ENCODE data around the gene MRAP. TPM values are rescaled to one million over a fixed set of nuclear protein-coding genes. Genes with fewer than 3 reads are reported as not detected.

Gene MRAP
- total and polyA plus RNA-seq, 8 donors: 0.30 to 0.55 TPM; not detected in 6

DNA sequence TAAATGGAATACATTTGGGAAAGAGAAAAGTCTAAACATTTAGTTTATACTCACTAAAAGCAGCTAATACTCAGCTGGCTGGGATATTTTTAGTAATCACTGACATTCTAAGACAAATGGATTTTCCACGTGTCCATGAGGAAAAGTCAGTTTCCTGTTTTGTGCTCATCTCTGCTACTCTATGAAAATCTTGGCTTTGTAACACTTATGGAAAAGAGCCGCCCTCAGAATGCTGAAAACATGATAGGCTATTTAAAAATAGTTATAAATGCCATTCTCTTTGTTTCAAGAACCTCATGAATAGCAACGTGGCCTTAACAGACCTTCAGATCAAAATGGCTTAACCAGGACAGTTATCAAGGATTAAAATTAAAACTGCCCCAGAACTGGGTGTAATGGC lies 29.9 kb downstream of the MRAP start:
- Histone ChIP-seq H3K27me3 (no peaks in the 10 kb centered on the region), H3K4me3 (no peak overlapping the region), H3K36me3 (peaks cover 30 to 82% (median 72%) of the 10 kb centered on the region in 4 donors), H3K4me1 (peaks cover 0 to 24% (median 11%) of the 10 kb centered on the region in 4 donors), H3K27ac (peak overlapping the region; percentile 13 to 82 (median 42)), H3K9me3 (no peaks in the 10 kb centered on the region)
- intact Hi-C loops (cut with DNase I; ENCODE audit: low total_unique reads): no loop called here
- DNase-seq: peak in 1 of 2 donors; percentile 75
- 56 to 78% (median 62%) methylated on average over 3 of the region's 3 CpGs for whole genome bisulfite sequencing, 5 donors
- peak in 1 of 3 donors; percentile 35 for TF ChIP-seq POLR2AphosphoS5 (IDR thresholded peaks at IDR 0.05)
- no peak for TF ChIP-seq EP300 (IDR thresholded peaks at IDR 0.05)

- TF ChIP-seq POLR2AphosphoS5 (IDR thresholded peaks at IDR 0.05) (peak in 2 of 3 donors; percentile 45 to 54), CTCF (IDR thresholded peaks at IDR 0.05) (no peak)
- Histone ChIP-seq H3K4me3 (no peak overlapping the region), H3K36me3 (peaks cover 30 to 82% (median 72%) of the 10 kb centered on the region in 4 donors), H3K27ac (peak overlapping the region in 3 of 5 donors; percentile 42 to 82 (median 69)), H3K4me1 (peaks cover 0 to 24% (median 11%) of the 10 kb centered on the region in 4 donors), H3K9me3 (no peaks in the 10 kb centered on the region), H3K27me3 (no peaks in the 10 kb centered on the region)
- DNase-seq: peak in 1 of 2 donors; percentile 81
- intact Hi-C loops (cut with DNase I; ENCODE audit: low total_unique reads): no loop called here
- 51 to 84% (median 80%) methylated on average over 2 of the region's 2 CpGs for WGBS, 5 donors
Observed at GRCh38 chr21:32329331-32329730, 30.7 kb downstream of the MRAP start.

- intact Hi-C loops (cut with DNase I; ENCODE audit: low total_unique reads): no loop called here
- WGBS, 5 donors: 77 to 93% (median 85%) methylated on average over 3 of the region's 3 CpGs
- no peak for TF ChIP-seq EP300 (IDR thresholded peaks at IDR 0.05)
- no peak for TF ChIP-seq POLR2A (IDR thresholded peaks at IDR 0.05)
- TF ChIP-seq CTCF (IDR thresholded peaks at IDR 0.05): no peak
- no peak for TF ChIP-seq POLR2AphosphoS5 (IDR thresholded peaks at IDR 0.05)
- no peak overlapping the region for H3K4me3 ChIP-seq
- DNase-seq: peak in 1 of 2 donors; percentile 34
- H3K27ac ChIP-seq: peak overlapping the region in 2 of 5 donors; percentile 69 to 82
- peaks cover 30 to 82% (median 72%) of the 10 kb centered on the region in 4 donors for H3K36me3 ChIP-seq
- H3K4me1 ChIP-seq: peaks cover 0 to 24% (median 11%) of the 10 kb centered on the region in 4 donors
- H3K9me3 ChIP-seq: no peaks in the 10 kb centered on the region
- H3K27me3 ChIP-seq: no peaks in the 10 kb centered on the region
Observed at GRCh38 chr21:32329776-32330175, 31.1 kb downstream of the MRAP start.

DNA sequence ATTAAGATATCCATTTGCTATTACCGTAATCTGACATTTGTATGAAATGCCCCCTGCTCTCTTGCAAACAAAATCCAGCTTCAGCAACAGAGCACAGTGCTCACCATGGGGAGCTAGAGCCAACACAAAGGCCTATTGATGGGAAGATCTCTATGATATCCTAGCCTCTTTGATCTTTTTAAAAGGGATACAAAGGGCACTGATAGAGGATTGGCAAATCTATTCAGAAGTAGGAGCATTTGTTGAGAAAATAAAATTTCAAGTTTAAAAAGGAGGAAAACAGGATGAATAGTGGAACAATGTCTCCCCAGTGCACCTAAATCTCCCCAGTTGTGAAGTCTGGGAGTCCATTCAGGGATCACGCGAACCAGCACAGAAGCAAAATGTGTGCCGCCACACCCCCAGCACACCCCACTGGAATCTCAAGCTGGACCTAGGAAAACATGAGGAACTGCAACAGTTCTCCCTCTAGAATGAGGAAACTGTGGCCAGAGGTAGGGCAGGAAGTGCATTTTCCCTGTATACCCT lies 32.2 kb downstream of the MRAP start:
- TF ChIP-seq POLR2AphosphoS5 (IDR thresholded peaks at IDR 0.05): no peak
- no peak for TF ChIP-seq CTCF (IDR thresholded peaks at IDR 0.05)
- no peak for TF ChIP-seq EP300 (IDR thresholded peaks at IDR 0.05)
- no peak for TF ChIP-seq POLR2A (IDR thresholded peaks at IDR 0.05)
- no peak overlapping the region for H3K27ac ChIP-seq
- no peaks in the 10 kb centered on the region for H3K27me3 ChIP-seq
- H3K4me1 ChIP-seq: peaks cover 0 to 24% (median 11%) of the 10 kb centered on the region in 4 donors
- intact Hi-C loops (cut with DNase I; ENCODE audit: low total_unique reads): no loop called here
- peaks cover 35 to 82% (median 72%) of the 10 kb centered on the region in 4 donors for H3K36me3 ChIP-seq
- no peak overlapping the region for H3K4me3 ChIP-seq
- DNase-seq: no peak
- no peaks in the 10 kb centered on the region for H3K9me3 ChIP-seq
- WGBS, 5 donors: 86 to 100% (median 97%) methylated on average over 4 of the region's 4 CpGs

Data from stomach (tissue), 9 donors.